Mesenchymal stem cell (in vitro differentiated cells and primary cell): ENCODE results near the gene RAET1L.
"Not testable (repeated sequence)": the region's sequence is repeated elsewhere in the genome, so short reads cannot be mapped to it uniquely, and the experiment has no call there.

Experiments used
- DNase-seq: peaks from one replicate; pipeline ENCODE4 v3.0.0-alpha.2; 2013
- H2AFZ ChIP-seq: one replicate; pipeline ENCODE4 v1.6.1; 2013; ENCODE audit warnings: low read depth, mild to moderate bottlenecking, control low read depth, inconsistent platforms, low read length, moderate library complexity
- H2AK5ac ChIP-seq: 2 replicates; pipeline ENCODE4 v1.6.1; 2013; ENCODE audit warnings: low read length, moderate library complexity, mild to moderate bottlenecking, inconsistent platforms; ENCODE audit not compliant: severe bottlenecking
- H2BK120ac ChIP-seq: one replicate; pipeline ENCODE4 v1.6.1; 2013; ENCODE audit warnings: low read depth, mild to moderate bottlenecking, inconsistent platforms, low read length, moderate library complexity
- H2BK12ac ChIP-seq, 2 experiments: one replicate each; pipeline ENCODE4 v1.6.1; 2013; ENCODE audit warnings: inconsistent platforms in 2 of 2, low read length in 2 of 2, mild to moderate bottlenecking in 2 of 2, moderate library complexity in 2 of 2, control low read depth in 1 of 2
- H2BK15ac ChIP-seq: one replicate; pipeline ENCODE4 v1.6.1; 2013; ENCODE audit warnings: mild to moderate bottlenecking, low read depth, inconsistent platforms; ENCODE audit not compliant: poor library complexity, severe bottlenecking
- H2BK5ac ChIP-seq: 2 replicates; pipeline ENCODE4 v1.6.1; 2013; ENCODE audit warnings: low read depth, mild to moderate bottlenecking, low read length, control low read depth, inconsistent platforms; ENCODE audit not compliant: poor library complexity, severe bottlenecking
- H3K14ac ChIP-seq, 2 experiments: one replicate each; pipeline ENCODE4 v1.6.1; 2013; ENCODE audit warnings: inconsistent platforms in 2 of 2, low read length in 2 of 2, control low read depth in 1 of 2, mild to moderate bottlenecking in 1 of 2, moderate library complexity in 1 of 2
- H3K18ac ChIP-seq, 2 experiments: one replicate each; pipeline ENCODE4 v1.6.1; 2013; ENCODE audit warnings: inconsistent platforms in 2 of 2, low read length in 2 of 2, control low read depth in 1 of 2, low read depth in 1 of 2, mild to moderate bottlenecking in 1 of 2
- H3K23ac ChIP-seq, 2 experiments: one replicate each; pipeline ENCODE4 v1.6.1; 2013; ENCODE audit warnings: inconsistent platforms in 2 of 2, low read length in 2 of 2, mild to moderate bottlenecking in 2 of 2, moderate library complexity in 2 of 2, control low read depth in 1 of 2
- H3K27ac ChIP-seq: 2 replicates; pipeline ENCODE4 v1.5.1; 2013; ENCODE audit warnings: mild to moderate bottlenecking, moderate library complexity, low read length, control low read depth, inconsistent platforms; ENCODE audit not compliant: poor library complexity, severe bottlenecking
- H3K27me3 ChIP-seq, 2 experiments: 2 replicates each; pipeline versions ENCODE4 v1.6.1 to v1.7.0; 2013; ENCODE audit warnings: low read length in 2 of 2, mild to moderate bottlenecking in 2 of 2, moderate library complexity in 2 of 2, control low read depth in 1 of 2, inconsistent platforms in 1 of 2; ENCODE audit not compliant: control insufficient read depth in 1 of 2, insufficient read depth in 1 of 2
- H3K36me3 ChIP-seq, 2 experiments: 2 replicates each; pipeline versions ENCODE4 v1.6.1 to v1.7.0; 2013; ENCODE audit warnings: low read length in 2 of 2, control low read depth in 1 of 2, inconsistent platforms in 1 of 2, low read depth in 1 of 2, mild to moderate bottlenecking in 1 of 2; ENCODE audit not compliant: insufficient read depth in 2 of 2, control insufficient read depth in 1 of 2
- H3K4ac ChIP-seq, 2 experiments: one replicate each; pipeline ENCODE4 v1.6.1; 2013; ENCODE audit warnings: inconsistent platforms in 2 of 2, low read length in 2 of 2, mild to moderate bottlenecking in 2 of 2, moderate library complexity in 2 of 2, control low read depth in 1 of 2, low read depth in 1 of 2
- H3K4me1 ChIP-seq: 2 replicates; pipeline ENCODE4 v1.6.1; 2013; ENCODE audit warnings: low read depth, low read length, control low read depth; ENCODE audit not compliant: control insufficient read depth, insufficient read depth
- H3K4me2 ChIP-seq: 2 replicates; pipeline ENCODE4 v1.6.1; 2013; ENCODE audit warnings: low read length, mild to moderate bottlenecking, inconsistent platforms; ENCODE audit not compliant: poor library complexity, severe bottlenecking
- H3K4me3 ChIP-seq, 2 experiments: 2 replicates each; pipeline versions ENCODE4 v1.5.1 to v1.7.0; 2013; ENCODE audit warnings: low read length in 2 of 2, mild to moderate bottlenecking in 2 of 2, control low read depth in 1 of 2, low read depth in 1 of 2; ENCODE audit not compliant: insufficient read depth in 1 of 2
- H3K79me1 ChIP-seq: replicated peaks from 2 replicates; pipeline ENCODE4 v1.6.1; 2013; ENCODE audit warnings: mild to moderate bottlenecking, control low read depth, low read length, inconsistent platforms; ENCODE audit not compliant: poor library complexity, severe bottlenecking
- H3K9ac ChIP-seq: 2 replicates; pipeline ENCODE4 v1.7.0; 2013; ENCODE audit warnings: mild to moderate bottlenecking, low read length, moderate library complexity
- H3K9me3 ChIP-seq: 2 replicates; pipeline ENCODE4 v1.7.0; 2013; ENCODE audit warnings: mild to moderate bottlenecking, low read length; ENCODE audit not compliant: control insufficient read depth
- H4K8ac ChIP-seq: one replicate; pipeline ENCODE4 v1.6.1; 2013; ENCODE audit warnings: inconsistent platforms, mild to moderate bottlenecking, low read length, moderate library complexity
- H4K91ac ChIP-seq: one replicate; pipeline ENCODE4 v1.6.1; 2013; ENCODE audit warnings: mild to moderate bottlenecking, low read length, inconsistent platforms
- WGBS: methylation state at CpG from one replicate; pipeline ENCODE4 v1.1.7; 2013; ENCODE audit warnings: mixed read lengths; 5-methylcytosine and 5-hydroxymethylcytosine counted together

RAET1L gene

GRCh38 chr6:150024021-150024420 is 1.3 kb downstream of the RAET1L start:
- H3K79me1 ChIP-seq, H3K18ac ChIP-seq, H3K14ac ChIP-seq, H4K8ac ChIP-seq, H3K4me3 ChIP-seq, H2BK15ac ChIP-seq, H2AK5ac ChIP-seq, H4K91ac ChIP-seq, H3K4me2 ChIP-seq, H2AFZ ChIP-seq, H3K9me3 ChIP-seq, H2BK120ac ChIP-seq, H2BK5ac ChIP-seq, H3K9ac ChIP-seq, H2BK12ac ChIP-seq, DNase-seq, H3K27ac ChIP-seq, H3K23ac ChIP-seq, H3K36me3 ChIP-seq, H3K4ac ChIP-seq, H3K4me1 ChIP-seq: not testable (repeated sequence)
- 91% methylated on average over 2 of the region's 2 CpGs for WGBS
- peaks cover 51 to 57% of the 10 kb centered on the region in 2 experiments for H3K27me3 ChIP-seq

DNA sequence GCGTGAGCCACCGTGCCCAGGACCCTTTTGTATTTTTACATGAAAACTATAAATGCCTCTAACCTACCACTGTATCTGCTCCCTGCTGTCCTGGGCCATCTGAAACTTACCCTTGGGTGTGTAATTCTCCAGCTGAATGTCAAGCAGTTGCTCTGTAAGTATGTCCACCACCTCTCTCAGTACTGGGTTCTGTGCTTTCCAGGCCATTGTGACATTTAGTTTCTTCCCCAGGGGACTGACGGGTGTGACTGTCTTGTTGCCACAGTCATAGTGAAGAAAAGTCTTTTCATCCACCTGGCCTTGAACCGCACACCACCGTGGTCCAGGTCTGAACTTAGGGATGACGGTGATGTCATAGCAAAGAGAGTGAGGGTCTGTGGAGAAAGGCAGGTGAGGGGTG is 3.5 kb downstream of the RAET1L start:
- H2AK5ac ChIP-seq, H3K4ac ChIP-seq, H2BK15ac ChIP-seq, H3K4me3 ChIP-seq, H2AFZ ChIP-seq, H2BK12ac ChIP-seq, H3K27ac ChIP-seq, H3K79me1 ChIP-seq, H2BK5ac ChIP-seq, H3K9me3 ChIP-seq, H2BK120ac ChIP-seq, H3K4me1 ChIP-seq, H3K4me2 ChIP-seq, H4K91ac ChIP-seq, H3K14ac ChIP-seq, H4K8ac ChIP-seq, H3K36me3 ChIP-seq, DNase-seq, H3K9ac ChIP-seq, H3K18ac ChIP-seq, H3K23ac ChIP-seq: not testable (repeated sequence)
- peaks cover 41 to 56% of the 10 kb centered on the region in 2 experiments for H3K27me3 ChIP-seq
- WGBS = 100% methylated on average over 1 of the region's 6 CpGs

- no peak overlapping the region for H2AK5ac ChIP-seq
- H3K23ac ChIP-seq = no peak overlapping the region
- DNase-seq = no peak
- no peak overlapping the region for H3K9ac ChIP-seq
- WGBS = 57% methylated on average over 5 of the region's 6 CpGs
- no peak overlapping the region for H2BK12ac ChIP-seq
- no peak overlapping the region for H3K14ac ChIP-seq
- H3K36me3 ChIP-seq = no peaks in the 10 kb centered on the region
- H3K79me1 ChIP-seq = no peaks in the 10 kb centered on the region
- no peak overlapping the region for H2BK15ac ChIP-seq
- H3K27ac ChIP-seq = no peak overlapping the region
- no peak overlapping the region for H3K18ac ChIP-seq
- no peak overlapping the region for H2BK5ac ChIP-seq
- peaks cover 47 to 51% of the 10 kb centered on the region in 2 experiments for H3K27me3 ChIP-seq
- H3K4me3 ChIP-seq = no peak overlapping the region
- no peak overlapping the region for H3K4me2 ChIP-seq
- H3K4me1 ChIP-seq = no peaks in the 10 kb centered on the region
- no peak overlapping the region for H2AFZ ChIP-seq
- H2BK120ac ChIP-seq = no peak overlapping the region
- no peak overlapping the region for H4K8ac ChIP-seq
- no peak overlapping the region for H3K4ac ChIP-seq
- H3K9me3 ChIP-seq = no peaks in the 10 kb centered on the region
- H4K91ac ChIP-seq = no peak overlapping the region
These were observed 6.3 kb downstream of the RAET1L start for GRCh38 chr6:150018846-150019580.

DNA sequence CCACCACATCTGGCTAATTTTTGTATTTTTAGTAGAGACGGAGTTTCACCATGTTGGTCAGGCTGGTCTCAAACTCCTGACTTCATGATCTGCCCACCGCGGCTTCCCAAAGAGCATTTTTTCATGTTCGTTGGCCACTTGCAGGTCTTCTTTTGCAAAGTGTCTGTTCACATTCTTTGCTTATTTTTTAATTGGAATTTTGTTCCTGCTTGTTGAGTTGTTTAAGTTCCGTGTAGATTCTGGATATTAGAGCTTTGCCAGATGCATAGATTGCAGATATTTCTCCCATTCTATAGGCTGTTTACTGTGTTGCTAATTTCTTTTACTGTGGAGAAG is 8.2 kb downstream of the RAET1L start:
- H4K8ac ChIP-seq, H2AK5ac ChIP-seq, H3K9ac ChIP-seq, H3K4ac ChIP-seq, DNase-seq, H3K4me2 ChIP-seq, H3K79me1 ChIP-seq, H3K14ac ChIP-seq, H3K4me3 ChIP-seq, H2BK120ac ChIP-seq, H3K4me1 ChIP-seq, H3K27ac ChIP-seq, H2BK12ac ChIP-seq, H3K23ac ChIP-seq, H2BK5ac ChIP-seq, H3K36me3 ChIP-seq, H3K18ac ChIP-seq, H4K91ac ChIP-seq, H2BK15ac ChIP-seq, H3K9me3 ChIP-seq, H2AFZ ChIP-seq: not testable (repeated sequence)
- WGBS = 14% methylated on average over 5 of the region's 5 CpGs
- H3K27me3 ChIP-seq = peaks cover 57 to 64% of the 10 kb centered on the region in 2 experiments
